Measurements from ENCODE around the gene ITGB4. TPM values are rescaled to one million over a fixed set of nuclear protein-coding genes. Genes with fewer than 3 reads are reported as not detected.
A peak's percentile ranks its signal among the peaks of the same experiment; 100 is the strongest.

The ITGB4 gene
- total and polyA plus RNA-seq, 2 of the 13 experiments (the other 11 are each of a cell fraction or from before 2014, with no cell fraction given): 6.9 to 14.5 TPM

- intact Hi-C loops (cut with micrococcal nuclease; ENCODE audit: unreplicated experiment): no loop called here
- in situ Hi-C loops (cut with HindIII; ENCODE audit: extremely low pct_ligation_motif_present, low pct_unique_long_range_greater_than_20kb): no loop called here
- Histone ChIP-seq H3K4me1 (ENCODE audit: insufficient read depth, low read length) (peaks cover 72% of the 10 kb centered on the region), H3K36me3 (replicated peaks in 1 of 2; ENCODE audit: control insufficient read depth in 1 of 2, insufficient read depth in 2 of 2, low read length in 2 of 2) (peaks cover 8 to 9% of the 10 kb centered on the region in 2 experiments; a peak in 4 of 5 replicates), H3K4me3 (replicated peaks in 1 of 3; ENCODE audit: insufficient read depth in 1 of 3, low read depth in 2 of 3, low read length in 3 of 3) (no peak overlapping the region), H2AFZ (ENCODE audit: low read length) (no peak overlapping the region), H4K20me1 (ENCODE audit: insufficient read depth, low read length) (peaks cover 32% of the 10 kb centered on the region), H3K27me3 (ENCODE audit: control insufficient read depth in 1 of 2, insufficient read depth in 2 of 2, low read length in 2 of 2) (no peaks in the 10 kb centered on the region; a peak in 1 of 5 replicates), H3K4me2 (ENCODE audit: low read depth, low read length) (no peak overlapping the region), H3K9me3 (ENCODE audit: low read length) (no peaks in the 10 kb centered on the region), H3K9ac (ENCODE audit: insufficient read depth, low read depth, low read length) (no peak overlapping the region), H3K79me2 (ENCODE audit: insufficient read depth, low read length) (peaks cover 23% of the 10 kb centered on the region), H3K27ac (ENCODE audit: extremely low read length, insufficient read depth, low read length) (no peak overlapping the region)
- ChIA-PET CTCF (ENCODE audit: low intra/inter-chr PET ratio, low total read pairs) (no interaction called here), POLR2A (interaction anchor here (2.1 to 13.1 kb wide), 7 partner anchors 11 to 102 kb away, joined by 5 to 390 read pairs (median 25); partner anchors contain the start of genes GALK1, TRIM47, UNC13D and UNK)
- FAIRE-seq (no peak), ATAC-seq (peak; percentile 13), DNase-seq (ENCODE audit: low spot score) (no peak)
- no TSS peak for BruUV-seq (replicated peaks)
- TF ChIP-seq TBX3 (IDR thresholded peaks at IDR 0.05; ENCODE audit: borderline replicate concordance): peak; percentile 10; the same call in 1 of the 2 replicates
- 0 out of 2 replicates have a peak, but pooled peaks have one; percentile 78 for TF ChIP-seq NFIB (CRISPR knock-in tag; IDR thresholded peaks at IDR 0.05; ENCODE audit: borderline replicate concordance)
- TF ChIP-seq ZNF768 (CRISPR knock-in tag; IDR thresholded peaks at IDR 0.05): no peak
- TF ChIP-seq KLF9 (CRISPR knock-in tag; IDR thresholded peaks at IDR 0.05; ENCODE audit: low read depth): no peak
- 96% methylated on average over 4 of the region's 4 CpGs for WGBS (ENCODE audit: low lambda C conversion rate)
Measured at GRCh38 chr17:75774471-75774990, 53.3 kb downstream of the ITGB4 start.

- 95% methylated on average over 6 of the region's 6 CpGs for WGBS (ENCODE audit: low lambda C conversion rate)
- H3K36me3 ChIP-seq (replicated peaks in 1 of 2; ENCODE audit: control insufficient read depth in 1 of 2, insufficient read depth in 2 of 2, low read length in 2 of 2): peaks cover 8 to 9% of the 10 kb centered on the region in 2 experiments; a peak in 4 of 5 replicates
- H3K4me1 ChIP-seq (ENCODE audit: insufficient read depth, low read length): peaks cover 68% of the 10 kb centered on the region
- H3K27ac ChIP-seq (ENCODE audit: extremely low read length, insufficient read depth, low read length): no peak overlapping the region
- no peaks in the 10 kb centered on the region for H3K9me3 ChIP-seq (ENCODE audit: low read length)
- intact Hi-C loops (cut with micrococcal nuclease; ENCODE audit: unreplicated experiment) (loop anchor here (5.0 kb wide), 1 partner anchor 52 kb away; no protein-coding TSS in a partner anchor), in situ Hi-C loops (cut with HindIII; ENCODE audit: extremely low pct_ligation_motif_present, low pct_unique_long_range_greater_than_20kb) (no loop called here)
- ChIA-PET CTCF (ENCODE audit: low intra/inter-chr PET ratio, low total read pairs) (no interaction called here), POLR2A (interaction anchor here (0.9 to 13.1 kb wide), 9 partner anchors 10 to 108 kb away, joined by 3 to 390 read pairs (median 16); partner anchors contain the start of genes GALK1, RECQL5, TRIM47 and UNC13D)
- no peaks in the 10 kb centered on the region; a peak in 1 of 5 replicates for H3K27me3 ChIP-seq (ENCODE audit: control insufficient read depth in 1 of 2, insufficient read depth in 2 of 2, low read length in 2 of 2)
- H2AFZ ChIP-seq (ENCODE audit: low read length): no peak overlapping the region
- DNase-seq (ENCODE audit: low spot score): no peak
- ATAC-seq: peak; percentile 0; the same call in 2 of the 3 replicates
- H3K79me2 ChIP-seq (ENCODE audit: insufficient read depth, low read length): peaks cover 23% of the 10 kb centered on the region
- H3K4me2 ChIP-seq (ENCODE audit: low read depth, low read length): no peak overlapping the region
- no peak for FAIRE-seq
- peaks cover 32% of the 10 kb centered on the region for H4K20me1 ChIP-seq (ENCODE audit: insufficient read depth, low read length)
- no peak overlapping the region for H3K4me3 ChIP-seq (replicated peaks in 1 of 3; ENCODE audit: insufficient read depth in 1 of 3, low read depth in 2 of 3, low read length in 3 of 3)
- H3K9ac ChIP-seq (ENCODE audit: insufficient read depth, low read depth, low read length): no peak overlapping the region
- no TSS peak for BruUV-seq (replicated peaks)
- TF ChIP-seq NCOA1 (CRISPR knock-in tag; IDR thresholded peaks at IDR 0.05): no peak
- TF ChIP-seq SATB2 (CRISPR knock-in tag; IDR thresholded peaks at IDR 0.05): no peak
- TF ChIP-seq ZNF550 (CRISPR knock-in tag; IDR thresholded peaks at IDR 0.05; ENCODE audit: borderline replicate concordance): no peak
- TF ChIP-seq SSRP1 (CRISPR knock-in tag; IDR thresholded peaks at IDR 0.05): 0 out of 2 replicates have a peak, but pooled peaks have one; percentile 30
- no peak for TF ChIP-seq HOXA5 (CRISPR knock-in tag; IDR thresholded peaks at IDR 0.05)
- TF ChIP-seq POLR2G (IDR thresholded peaks at IDR 0.05; ENCODE audit: low read depth, low read length): 0 out of 2 replicates have a peak, but pooled peaks have one; percentile 15
- TF ChIP-seq KLF6 (CRISPR knock-in tag; IDR thresholded peaks at IDR 0.05): no peak
- TF ChIP-seq, protein P1, sequence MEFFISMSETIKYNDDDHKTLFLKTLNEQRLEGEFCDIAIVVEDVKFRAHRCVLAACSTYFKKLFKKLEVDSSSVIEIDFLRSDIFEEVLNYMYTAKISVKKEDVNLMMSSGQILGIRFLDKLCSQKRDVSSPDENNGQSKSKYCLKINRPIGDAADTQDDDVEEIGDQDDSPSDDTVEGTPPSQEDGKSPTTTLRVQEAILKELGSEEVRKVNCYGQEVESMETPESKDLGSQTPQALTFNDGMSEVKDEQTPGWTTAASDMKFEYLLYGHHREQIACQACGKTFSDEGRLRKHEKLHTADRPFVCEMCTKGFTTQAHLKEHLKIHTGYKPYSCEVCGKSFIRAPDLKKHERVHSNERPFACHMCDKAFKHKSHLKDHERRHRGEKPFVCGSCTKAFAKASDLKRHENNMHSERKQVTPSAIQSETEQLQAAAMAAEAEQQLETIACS (CRISPR knock-in tag; IDR thresholded peaks at IDR 0.05): no peak
- TF ChIP-seq SRSF9 (IDR thresholded peaks at IDR 0.05; ENCODE audit: borderline replicate concordance, insufficient read depth, low read depth, low read length, poor library complexity, severe bottlenecking): no peak
- peak; percentile 33 for TF ChIP-seq CHD2 (IDR thresholded peaks at IDR 0.05; ENCODE audit: low read depth, low read length)
- peak; percentile 94 for TF ChIP-seq POLR2AphosphoS2 (IDR thresholded peaks at IDR 0.05; ENCODE audit: low read depth, low read length)
- no peak for TF ChIP-seq NFE2 (CRISPR knock-in tag; IDR thresholded peaks at IDR 0.05)
- TF ChIP-seq POLR2AphosphoS5 (IDR thresholded peaks at IDR 0.05; ENCODE audit: low read depth, low read length): peak; percentile 5; the same call in 1 of the 2 replicates
- TF ChIP-seq SAFB2 (CRISPR knock-in tag; IDR thresholded peaks at IDR 0.05; ENCODE audit: borderline replicate concordance, low read depth): no peak
- TF ChIP-seq PLRG1 (conservative IDR thresholded peaks at IDR 0.05): no peak
Measured at GRCh38 chr17:75774991-75775668, 53.9 kb downstream of the ITGB4 start.
